ENCODE results near the gene LDHB.

LDHB gene

GRCh38 chr12:21695986-21696385 is 38.3 kb upstream of the LDHB start:
- peaks cover 0 to 27% (median 4%) of the 10 kb centered on the region in 4 donors for H3K4me1 ChIP-seq
- DNase-seq: no peak

GRCh38 chr12:21694660-21695059 is 37.0 kb upstream of the LDHB start:
- intact Hi-C loops (cut with DNase I; ENCODE audit: low total_unique reads): loop anchor here (5.0 kb wide), 1 partner anchor 298 kb away; no protein-coding TSS in a partner anchor

More at GRCh38 chr12:21695986-21696385, 38.3 kb upstream of the LDHB start:
- intact Hi-C loops (cut with DNase I; ENCODE audit: low total_unique reads): loop anchor here (5.0 kb wide), 1 partner anchor 296 kb away; no protein-coding TSS in a partner anchor
- no peak overlapping the region for H3K27ac ChIP-seq
- TF ChIP-seq CTCF (IDR thresholded peaks at IDR 0.05): no peak
- no peak overlapping the region for H3K4me3 ChIP-seq
- H3K9me3 ChIP-seq: no peaks in the 10 kb centered on the region
- H3K27me3 ChIP-seq: no peaks in the 10 kb centered on the region
- no peaks in the 10 kb centered on the region for H3K36me3 ChIP-seq

GRCh38 chr12:21691515-21691914 is 33.9 kb upstream of the LDHB start:
- Histone ChIP-seq H3K4me3 (no peak overlapping the region), H3K27ac (no peak overlapping the region), H3K27me3 (no peaks in the 10 kb centered on the region), H3K4me1 (peaks cover 0 to 13% (median 3%) of the 10 kb centered on the region in 4 donors), H3K36me3 (peaks cover 0 to 5% (median 0%) of the 10 kb centered on the region in 3 donors), H3K9me3 (peaks cover 0 to 11% (median 0%) of the 10 kb centered on the region in 3 donors)
- no peak for DNase-seq
- intact Hi-C loops (cut with DNase I; ENCODE audit: low total_unique reads): no loop called here
- no peak for TF ChIP-seq CTCF (IDR thresholded peaks at IDR 0.05)

More at GRCh38 chr12:21694660-21695059, 37.0 kb upstream of the LDHB start:
- Histone ChIP-seq H3K27me3 (no peaks in the 10 kb centered on the region), H3K4me1 (peaks cover 0 to 27% (median 4%) of the 10 kb centered on the region in 4 donors), H3K36me3 (no peaks in the 10 kb centered on the region), H3K27ac (no peak overlapping the region), H3K4me3 (no peak overlapping the region), H3K9me3 (no peaks in the 10 kb centered on the region)
- no peak for TF ChIP-seq CTCF (IDR thresholded peaks at IDR 0.05)
- no peak for DNase-seq

GRCh38 chr12:21690704-21691368 is 33.2 kb upstream of the LDHB start:
- H3K27ac ChIP-seq: no peak overlapping the region
- peaks cover 0 to 11% (median 0%) of the 10 kb centered on the region in 3 donors for H3K9me3 ChIP-seq
- peaks cover 0 to 6% (median 0%) of the 10 kb centered on the region in 4 donors for H3K4me1 ChIP-seq
- no peak for DNase-seq
- peaks cover 0 to 5% (median 0%) of the 10 kb centered on the region in 3 donors for H3K36me3 ChIP-seq
- no peak overlapping the region for H3K4me3 ChIP-seq
- no peaks in the 10 kb centered on the region for H3K27me3 ChIP-seq
- intact Hi-C loops (cut with DNase I; ENCODE audit: low total_unique reads): no loop called here
- no peak for TF ChIP-seq CTCF (IDR thresholded peaks at IDR 0.05)

GRCh38 chr12:21683115-21683514 is 25.5 kb upstream of the LDHB start:
- no peaks in the 10 kb centered on the region for H3K9me3 ChIP-seq
- peaks cover 0 to 3% (median 1%) of the 10 kb centered on the region in 4 donors for H3K4me1 ChIP-seq
- intact Hi-C loops (cut with DNase I; ENCODE audit: low total_unique reads): loop anchor here (5.0 kb wide), 1 partner anchor 181 kb away; the partner anchor contains the start of genes GOLT1B and RECQL
- no peak for DNase-seq
- no peak for TF ChIP-seq CTCF (IDR thresholded peaks at IDR 0.05)
- H3K27ac ChIP-seq: no peak overlapping the region
- no peaks in the 10 kb centered on the region for H3K27me3 ChIP-seq
- no peaks in the 10 kb centered on the region for H3K36me3 ChIP-seq
- H3K4me3 ChIP-seq: no peak overlapping the region
